ENCODE results near the gene ALDH1L1. TPM values are rescaled to one million over a fixed set of nuclear protein-coding genes. Genes with fewer than 3 reads are reported as not detected.

ALDH1L1 gene
- total and polyA plus RNA-seq, 7 donors: 12.9 to 121 (median 40.1) TPM

GRCh38 chr3:126107203-126107939, 73.0 kb downstream of the ALDH1L1 start:
- Histone ChIP-seq H3K4me1 (peaks cover 15% of the 10 kb centered on the region), H3K27ac (no peak overlapping the region), H3K4me3 (no peak overlapping the region), H3K9me3 (no peaks in the 10 kb centered on the region), H3K36me3 (ENCODE audit: insufficient read depth in 1 of 2, low read depth in 1 of 2) (peaks cover 0 to 64% of the 10 kb centered on the region in 2 donors), H3K27me3 (ENCODE audit: insufficient read depth in 3 of 3, low read length in 2 of 3) (no peaks in the 10 kb centered on the region)
- DNase-seq (no peak), ATAC-seq (no peak)
- TF ChIP-seq, protein P1, sequence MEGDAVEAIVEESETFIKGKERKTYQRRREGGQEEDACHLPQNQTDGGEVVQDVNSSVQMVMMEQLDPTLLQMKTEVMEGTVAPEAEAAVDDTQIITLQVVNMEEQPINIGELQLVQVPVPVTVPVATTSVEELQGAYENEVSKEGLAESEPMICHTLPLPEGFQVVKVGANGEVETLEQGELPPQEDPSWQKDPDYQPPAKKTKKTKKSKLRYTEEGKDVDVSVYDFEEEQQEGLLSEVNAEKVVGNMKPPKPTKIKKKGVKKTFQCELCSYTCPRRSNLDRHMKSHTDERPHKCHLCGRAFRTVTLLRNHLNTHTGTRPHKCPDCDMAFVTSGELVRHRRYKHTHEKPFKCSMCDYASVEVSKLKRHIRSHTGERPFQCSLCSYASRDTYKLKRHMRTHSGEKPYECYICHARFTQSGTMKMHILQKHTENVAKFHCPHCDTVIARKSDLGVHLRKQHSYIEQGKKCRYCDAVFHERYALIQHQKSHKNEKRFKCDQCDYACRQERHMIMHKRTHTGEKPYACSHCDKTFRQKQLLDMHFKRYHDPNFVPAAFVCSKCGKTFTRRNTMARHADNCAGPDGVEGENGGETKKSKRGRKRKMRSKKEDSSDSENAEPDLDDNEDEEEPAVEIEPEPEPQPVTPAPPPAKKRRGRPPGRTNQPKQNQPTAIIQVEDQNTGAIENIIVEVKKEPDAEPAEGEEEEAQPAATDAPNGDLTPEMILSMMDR (IDR thresholded peaks at IDR 0.05): no peak
- WGBS, 3 donors: 81 to 89% (median 88%) methylated on average over 17 of the region's 17 CpGs
- intact Hi-C loops (cut with DNase I): no loop called here

DNA sequence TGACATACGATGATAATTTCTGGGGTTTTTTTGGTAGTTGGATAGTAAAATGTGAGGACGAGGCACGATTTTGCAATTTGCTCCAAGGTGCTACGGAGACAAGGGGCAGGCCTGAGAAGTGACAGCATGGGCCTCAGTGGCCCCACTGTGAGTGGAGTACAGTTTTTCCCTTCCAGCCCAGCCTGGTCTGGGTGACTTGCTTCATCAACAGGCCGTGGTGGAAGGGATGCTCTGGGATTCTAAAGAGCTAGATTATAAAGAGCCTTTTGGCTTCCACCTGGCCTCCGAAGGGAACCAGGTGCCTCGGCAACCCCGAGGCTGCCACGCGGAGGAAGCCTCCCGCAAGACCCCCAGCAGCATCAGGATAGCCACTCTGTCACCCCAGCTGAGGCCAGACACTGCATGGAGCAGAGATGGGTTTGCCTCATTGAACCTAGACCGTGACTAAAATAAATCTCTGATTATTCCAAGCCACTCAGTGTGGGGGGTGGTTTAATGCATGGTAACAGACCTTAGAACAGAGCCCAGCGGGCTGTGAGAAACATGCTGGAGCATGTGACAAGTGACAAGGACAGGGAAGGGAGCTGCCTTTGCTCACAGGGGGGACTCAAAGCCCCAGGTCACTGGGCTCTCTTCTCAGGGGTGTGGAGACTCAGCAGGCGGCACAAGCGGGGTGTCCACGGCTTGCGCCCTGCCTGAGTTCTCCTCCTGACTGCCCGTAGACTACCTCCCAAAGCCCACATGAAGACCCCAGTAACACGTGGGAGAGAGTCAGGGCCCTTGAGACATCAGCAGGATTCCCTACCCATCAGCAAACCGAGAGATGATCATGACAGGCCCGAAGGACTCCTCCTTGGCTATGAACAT, 73.8 kb downstream of the ALDH1L1 start:
- WGBS, 3 donors: 93 to 96% (median 94%) methylated on average over 21 of the region's 21 CpGs
- peaks cover 23% of the 10 kb centered on the region for H3K4me1 ChIP-seq
- no peaks in the 10 kb centered on the region for H3K27me3 ChIP-seq (ENCODE audit: insufficient read depth in 3 of 3, low read length in 2 of 3)
- ATAC-seq (no peak), DNase-seq (no peak)
- H3K27ac ChIP-seq: no peak overlapping the region
- no peak overlapping the region for H3K4me3 ChIP-seq
- TF ChIP-seq, protein P1 (IDR thresholded peaks at IDR 0.05): no peak
- no peaks in the 10 kb centered on the region for H3K9me3 ChIP-seq
- H3K36me3 ChIP-seq (ENCODE audit: insufficient read depth in 1 of 2, low read depth in 1 of 2): peaks cover 0 to 62% of the 10 kb centered on the region in 2 donors
- intact Hi-C loops (cut with DNase I): no loop called here

DNA sequence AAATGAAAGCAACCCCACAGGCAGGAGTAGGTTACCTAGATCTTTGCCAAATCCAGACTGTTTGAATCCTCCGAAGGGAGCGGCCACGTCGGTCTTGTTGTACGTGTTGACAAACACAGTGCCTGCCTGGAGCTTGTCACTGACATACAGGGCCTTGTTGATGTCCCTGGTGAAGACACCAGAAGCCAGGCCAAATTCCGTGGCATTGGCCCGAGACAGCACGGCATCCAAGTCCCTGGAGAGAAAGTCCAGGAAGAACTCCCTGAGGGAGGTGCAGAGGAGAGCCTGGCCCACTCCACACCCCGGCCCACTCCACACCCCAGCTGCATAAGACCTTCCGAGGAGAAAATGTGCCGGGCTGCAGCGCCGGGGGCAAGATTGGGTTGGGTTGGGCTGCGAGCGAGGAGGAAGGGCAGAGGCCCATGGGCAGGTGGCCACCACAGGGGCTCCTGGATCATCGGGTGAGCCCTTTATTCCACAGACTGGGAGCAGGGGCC, 74.6 kb downstream of the ALDH1L1 start:
- intact Hi-C loops (cut with DNase I): no loop called here
- H3K27ac ChIP-seq: no peak overlapping the region
- DNase-seq (peak in 1 of 2 donors; percentile 53), ATAC-seq (peak in 1 of 4 donors; percentile 25)
- no peaks in the 10 kb centered on the region for H3K9me3 ChIP-seq
- no peak overlapping the region for H3K4me3 ChIP-seq
- peaks cover 0 to 62% of the 10 kb centered on the region in 2 donors for H3K36me3 ChIP-seq (ENCODE audit: insufficient read depth in 1 of 2, low read depth in 1 of 2)
- H3K27me3 ChIP-seq (ENCODE audit: insufficient read depth in 3 of 3, low read length in 2 of 3): no peaks in the 10 kb centered on the region
- TF ChIP-seq, protein P1 (IDR thresholded peaks at IDR 0.05): no peak
- WGBS, 3 donors: 72 to 81% (median 72%) methylated on average over 16 of the region's 16 CpGs
- peaks cover 32% of the 10 kb centered on the region for H3K4me1 ChIP-seq

DNA sequence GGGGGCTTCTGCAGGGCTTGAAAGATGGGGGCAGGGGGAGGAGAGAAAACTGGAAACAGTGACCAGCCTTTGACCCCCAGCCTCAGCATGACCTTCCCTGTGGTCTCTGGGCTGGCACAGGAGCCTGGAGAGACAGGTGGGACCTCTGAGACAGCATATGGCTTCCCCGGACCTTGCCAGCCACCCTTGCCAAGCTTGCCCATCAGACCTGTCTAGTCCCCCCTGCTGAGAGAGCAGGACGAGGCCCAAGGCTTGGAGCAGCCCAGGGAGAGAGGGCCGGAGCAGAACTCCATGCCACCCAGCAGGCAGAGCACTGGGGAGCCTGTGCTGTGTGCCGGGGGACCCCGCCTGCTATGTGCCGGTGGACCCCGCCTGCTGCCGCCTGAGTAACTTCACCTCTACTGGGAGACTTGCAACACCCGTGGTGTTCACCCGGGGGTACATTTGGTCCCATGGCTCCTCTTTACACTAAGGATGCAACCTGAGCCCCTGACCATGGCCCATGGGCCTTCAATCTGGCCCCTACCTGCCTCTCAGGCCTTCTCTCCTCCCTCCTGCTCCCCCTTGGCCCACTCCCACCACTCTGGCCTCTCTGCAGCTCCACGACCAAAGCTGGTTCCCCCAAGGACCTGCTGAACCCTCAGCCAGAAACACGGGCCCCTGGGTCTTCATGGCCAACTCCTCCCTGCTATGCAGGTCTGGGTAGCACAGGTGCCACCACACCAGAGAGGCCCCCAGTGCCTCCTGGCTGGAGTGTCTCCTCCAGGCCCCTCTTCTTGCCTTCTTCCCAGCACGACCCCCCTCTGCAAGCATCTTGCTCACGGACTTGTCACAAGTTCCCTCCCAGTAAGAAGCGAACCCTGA, 75.4 kb downstream of the ALDH1L1 start:
- TF ChIP-seq, protein P1 (IDR thresholded peaks at IDR 0.05): no peak
- peak in 1 of 2 donors; percentile 48 for DNase-seq
- Histone ChIP-seq H3K36me3 (ENCODE audit: insufficient read depth in 1 of 2, low read depth in 1 of 2) (peaks cover 0 to 62% of the 10 kb centered on the region in 2 donors), H3K27me3 (ENCODE audit: insufficient read depth in 3 of 3, low read length in 2 of 3) (no peaks in the 10 kb centered on the region), H3K9me3 (no peaks in the 10 kb centered on the region), H3K27ac (peak overlapping the region; percentile 23), H3K4me3 (no peak overlapping the region), H3K4me1 (peaks cover 37% of the 10 kb centered on the region)
- no peak for ATAC-seq
- WGBS, 3 donors: 76 to 94% (median 82%) methylated on average over 14 to 15 of the region's 15 CpGs
- intact Hi-C loops (cut with DNase I): no loop called here

Data from psoas muscle (tissue), 8 donors.